Activated CD4-positive, alpha-beta T cell treated with anti-CD3 and anti-CD28 coated beads for 24 hours (primary cell): ENCODE data around the gene NNT.
"Not testable (repeated sequence)": the region's sequence is repeated elsewhere in the genome, so short reads cannot be mapped to it uniquely, and the experiment has no call there.

Experiments used
- DNase-seq, 2 donors: peaks; one replicate each; pipeline ENCODE4 v3.0.0-alpha.2; 2020; ENCODE audit warnings: low read depth in 2 of 2

Gene NNT

GRCh38 chr5:43704243-43704642 is 101.3 kb downstream of the NNT start:
- no peak for DNase-seq

- DNase-seq: not testable (repeated sequence)
These were observed 103.6 kb downstream of the NNT start for GRCh38 chr5:43706576-43706975.

GRCh38 chr5:43711496-43711895 is 108.5 kb downstream of the NNT start:
- DNase-seq: no peak

- no peak for DNase-seq
These were observed 109.1 kb downstream of the NNT start for GRCh38 chr5:43712081-43712480.

- DNase-seq: not testable (repeated sequence)
These were observed 116.8 kb downstream of the NNT start for GRCh38 chr5:43719783-43720182.

GRCh38 chr5:43728581-43728980 is 125.6 kb downstream of the NNT start:
- no peak for DNase-seq

- no peak for DNase-seq
These were observed 127.0 kb downstream of the NNT start for GRCh38 chr5:43729846-43730478.

GRCh38 chr5:43730832-43731342 is 127.9 kb downstream of the NNT start:
- DNase-seq: no peak

- no peak for DNase-seq
These were observed 128.6 kb downstream of the NNT start for GRCh38 chr5:43731573-43731972.

GRCh38 chr5:43745923-43746548 is 143.1 kb downstream of the NNT start:
- DNase-seq: not testable (repeated sequence)

- DNase-seq: no peak
These were observed 147.8 kb downstream of the NNT start for GRCh38 chr5:43750809-43751208.

- DNase-seq: no peak
These were observed 150.1 kb downstream of the NNT start for GRCh38 chr5:43753069-43753468.
